OCI-M1 (cell line): ENCODE measurements around the gene DARS1.

Source experiments
- DNase-seq: peaks from one replicate; lab custom pipeline; 2025; lab: John Stamatoyannopoulos, UW

The DARS1 gene

GRCh38 chr2:136015699-136016098, 30.3 kb upstream of the DARS1 start:
- DNase-seq: no peak

DNA sequence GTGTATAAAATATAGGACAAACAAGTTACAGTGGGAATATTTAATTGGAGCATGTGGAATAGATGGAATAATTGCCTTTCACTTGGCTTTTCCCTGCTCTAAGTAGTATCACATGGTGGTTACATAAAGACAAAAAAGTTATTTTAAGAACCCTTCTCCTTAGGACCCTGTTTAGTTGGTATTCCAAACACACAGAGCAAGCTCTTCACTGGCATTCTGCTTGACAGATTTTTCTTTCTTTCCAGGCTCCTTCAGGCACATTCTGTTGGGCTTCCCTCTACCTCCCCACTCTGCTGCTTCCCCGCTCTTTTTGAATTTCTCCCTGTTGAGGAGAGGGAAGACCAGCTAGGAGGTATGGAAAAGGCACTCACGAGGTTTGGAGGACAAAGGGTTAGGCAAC, 29.0 kb upstream of the DARS1 start:
- no peak for DNase-seq

- no peak for DNase-seq
Measured at GRCh38 chr2:136013955-136014354, 28.5 kb upstream of the DARS1 start.

DNA sequence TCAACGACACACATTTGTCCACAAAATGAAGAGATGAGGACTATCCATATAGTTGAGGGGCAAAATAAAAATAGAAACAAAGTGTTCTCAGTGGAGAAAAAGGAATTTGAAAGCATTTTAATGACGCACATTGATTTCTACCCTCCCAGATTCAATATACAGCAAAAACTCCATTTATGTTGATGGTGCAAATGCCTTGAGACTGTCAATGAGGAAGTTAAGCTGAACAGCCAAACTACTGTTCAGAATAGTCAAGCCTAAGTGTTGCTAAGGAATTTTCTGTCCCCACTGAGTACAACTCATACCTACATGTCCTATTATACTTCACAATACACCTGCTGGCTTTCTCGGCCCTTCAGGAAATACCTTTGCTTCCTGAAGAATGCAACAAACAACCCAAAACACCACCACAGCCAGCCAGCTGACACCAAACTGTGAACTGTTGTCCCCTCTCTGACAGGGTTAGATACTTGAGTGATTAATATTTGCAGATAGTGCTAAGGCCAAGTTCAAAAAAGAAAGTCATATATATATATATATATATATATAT, 27.8 kb upstream of the DARS1 start:
- no peak for DNase-seq

GRCh38 chr2:136012315-136012714, 26.9 kb upstream of the DARS1 start:
- DNase-seq: no peak

DNA sequence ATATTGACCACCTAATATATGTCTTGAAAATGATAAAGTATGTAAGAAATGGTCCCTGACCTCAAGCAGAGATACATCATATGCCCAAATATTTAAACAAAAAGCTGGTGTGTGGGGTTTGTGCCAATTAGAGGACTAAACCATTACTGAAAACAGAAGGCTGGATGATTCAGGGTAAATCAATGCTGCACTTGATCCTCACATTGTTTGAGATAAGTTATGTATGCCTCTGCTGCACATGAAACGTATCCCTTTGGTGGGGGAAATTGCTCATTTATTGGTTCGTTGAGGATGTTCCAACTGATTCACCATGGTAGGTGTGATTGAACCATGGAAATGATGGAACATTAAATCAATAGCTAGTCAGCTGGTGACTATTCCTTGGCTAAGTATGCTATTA, 24.7 kb upstream of the DARS1 start:
- no peak for DNase-seq

DNA sequence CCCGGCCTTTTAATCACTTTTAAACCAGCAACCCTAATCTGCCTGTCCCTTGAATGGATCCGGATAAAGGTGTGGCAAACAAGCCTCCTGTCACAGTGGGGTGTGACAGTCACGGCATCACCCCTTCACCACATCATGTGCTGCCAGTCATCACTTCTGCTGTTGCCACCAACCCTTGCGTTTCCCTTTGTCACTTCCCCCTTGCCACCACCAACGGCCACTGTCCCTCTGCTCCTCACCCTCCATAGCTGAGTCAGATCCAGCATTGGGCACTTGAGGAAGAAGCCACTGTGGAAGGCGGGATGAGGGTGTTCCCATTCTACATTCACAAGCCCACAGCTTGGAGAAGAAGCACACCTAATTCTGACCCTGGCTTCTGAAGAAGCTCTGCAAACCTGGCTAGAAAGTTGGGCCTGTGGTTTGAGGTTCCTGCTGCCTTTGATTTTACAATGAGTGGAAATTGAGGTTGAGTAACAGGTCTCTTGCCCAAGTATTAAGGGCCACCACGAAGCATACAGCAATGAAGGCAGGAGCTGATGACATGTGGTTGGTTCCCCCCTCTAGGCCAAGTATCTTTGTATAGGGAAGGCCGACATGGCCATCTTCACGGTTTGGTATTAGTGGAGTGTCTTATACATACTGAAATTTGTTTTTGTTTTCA, 22.9 kb upstream of the DARS1 start:
- peak; percentile 22 for DNase-seq

- DNase-seq: no peak
Measured at GRCh38 chr2:136006658-136007057, 21.2 kb upstream of the DARS1 start.

DNA sequence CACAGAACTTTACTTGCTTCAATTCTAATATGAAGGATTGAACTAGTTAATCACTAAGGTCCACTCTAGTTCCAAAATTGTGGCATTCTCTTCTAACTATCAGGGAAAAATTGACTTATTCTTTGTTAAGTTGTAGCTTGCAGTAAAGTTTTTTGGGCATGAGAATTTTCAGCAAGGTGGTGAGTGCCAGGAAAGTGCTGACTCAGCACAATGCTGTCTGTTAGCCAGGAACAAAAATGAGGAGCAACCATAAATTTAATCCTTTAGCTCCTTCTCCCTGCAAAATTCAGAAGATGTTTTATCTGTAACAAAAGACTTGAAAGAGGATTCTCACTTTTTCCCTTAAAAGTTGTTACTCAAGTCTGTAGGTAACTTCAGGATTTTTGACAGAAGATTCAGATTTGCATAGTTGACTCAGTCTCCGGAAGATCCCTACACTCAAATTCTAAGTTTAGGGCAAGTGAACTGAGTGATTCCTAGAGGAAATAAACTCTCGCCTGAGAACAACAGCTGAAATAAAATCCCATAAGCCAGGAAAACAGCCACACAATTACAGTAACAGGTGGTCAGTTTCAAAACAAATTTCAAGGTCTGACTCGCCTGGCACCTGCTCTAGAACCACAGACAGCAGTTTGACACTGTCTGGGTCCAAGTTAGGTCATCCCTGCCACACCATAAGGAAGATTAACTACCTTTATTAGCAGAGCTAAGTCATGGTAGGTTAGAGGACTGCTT, 20.2 kb upstream of the DARS1 start:
- DNase-seq: no peak

DNA sequence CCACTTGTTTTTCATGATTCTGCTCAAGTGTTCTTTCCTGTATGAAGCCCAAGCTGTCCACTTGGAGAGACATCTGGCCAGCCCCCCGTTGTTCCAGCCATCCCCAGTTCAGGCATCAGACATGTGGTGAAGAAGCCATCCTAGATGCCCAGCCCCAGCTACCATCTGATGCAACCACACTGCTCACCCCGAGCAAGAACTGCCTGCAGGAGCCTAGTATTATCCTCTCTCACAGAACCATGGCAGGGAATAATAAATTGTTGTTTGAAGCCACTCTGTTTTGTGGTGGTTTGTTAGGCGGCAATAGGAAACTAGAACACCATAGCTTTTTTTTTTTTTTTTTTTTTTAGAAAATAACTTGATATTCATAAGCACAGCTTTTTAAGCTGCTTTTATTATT, 19.5 kb upstream of the DARS1 start:
- DNase-seq: no peak

- no peak for DNase-seq
Measured at GRCh38 chr2:136001131-136001530, 15.7 kb upstream of the DARS1 start.

GRCh38 chr2:136000502-136000901, 15.1 kb upstream of the DARS1 start:
- no peak for DNase-seq

DNA sequence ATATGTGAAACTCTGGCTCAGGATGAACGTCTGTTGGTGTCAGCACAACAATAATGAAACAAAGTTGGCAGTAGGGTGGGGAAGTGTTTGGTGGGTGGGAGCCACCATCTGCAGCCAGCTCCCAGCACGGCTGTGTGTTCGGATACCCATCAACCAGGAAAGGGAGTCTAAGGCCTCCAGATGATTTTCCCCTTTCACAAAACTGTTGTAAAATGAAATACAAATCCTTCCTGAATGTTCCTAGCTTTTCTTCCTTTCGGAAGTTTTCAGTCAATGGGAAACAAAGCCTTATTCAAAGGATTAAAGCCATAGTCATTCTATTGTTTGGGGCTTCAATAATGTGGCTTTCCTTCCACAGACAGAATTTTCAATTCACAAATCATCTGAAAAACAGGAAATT, 14.5 kb upstream of the DARS1 start:
- no peak for DNase-seq

DNA sequence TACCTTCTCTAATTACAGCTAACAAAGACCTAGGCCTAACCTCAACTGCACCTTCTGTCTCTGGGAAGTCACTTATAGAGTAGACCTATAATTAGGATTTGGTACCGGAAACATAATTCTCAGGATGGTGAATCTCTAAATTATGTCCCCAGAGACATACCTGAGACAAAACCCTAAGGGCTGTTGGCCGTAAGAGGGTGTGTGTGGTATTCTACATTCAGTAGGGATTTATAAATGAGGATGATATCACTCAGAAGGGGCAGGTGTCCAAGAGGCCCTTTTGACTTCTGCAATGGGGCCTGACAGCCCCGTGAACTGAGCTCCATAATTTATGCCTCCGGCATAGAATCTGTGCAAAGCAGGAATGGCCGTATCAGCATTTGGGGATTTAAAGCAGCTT, 13.5 kb upstream of the DARS1 start:
- no peak for DNase-seq

GRCh38 chr2:135997380-135997779, 12.0 kb upstream of the DARS1 start:
- DNase-seq: no peak

DNA sequence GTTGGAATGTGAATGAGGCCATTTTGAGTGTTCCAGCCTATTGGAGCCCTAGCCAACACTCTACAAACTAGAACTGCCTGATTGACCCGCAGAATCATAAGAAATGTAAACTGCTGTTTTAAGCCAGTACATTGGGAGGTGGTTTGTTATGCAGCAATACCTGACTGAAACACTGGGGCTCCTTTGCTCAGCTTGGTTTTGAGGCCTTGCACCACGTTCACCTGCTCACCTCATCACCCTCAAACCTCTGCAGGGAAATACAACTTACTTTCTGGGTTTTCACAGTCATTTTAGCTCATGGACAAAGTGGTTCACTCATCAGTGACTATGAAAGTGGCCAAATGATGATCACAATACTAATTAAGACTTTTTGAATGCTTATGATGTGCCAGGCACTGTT, 10.9 kb upstream of the DARS1 start:
- no peak for DNase-seq

DNA sequence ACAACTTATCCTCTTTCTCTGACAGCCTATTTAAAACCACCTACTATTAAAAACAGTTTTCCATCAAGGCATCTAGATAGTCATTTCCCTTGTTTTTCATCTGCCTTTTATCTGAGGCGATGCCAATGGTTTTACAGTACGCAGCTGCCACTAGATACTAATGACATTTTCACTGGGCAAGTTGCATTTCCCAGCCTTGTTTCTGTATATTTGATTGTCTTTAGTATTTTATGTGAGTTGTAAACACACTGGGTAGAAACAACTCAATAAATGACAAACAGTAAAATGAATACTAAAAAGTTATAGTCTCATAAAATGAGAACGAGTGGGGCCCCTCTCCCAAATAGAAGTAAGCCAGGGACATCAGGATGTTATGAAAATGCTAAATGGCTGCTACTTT, 8.9 kb upstream of the DARS1 start:
- no peak for DNase-seq

DNA sequence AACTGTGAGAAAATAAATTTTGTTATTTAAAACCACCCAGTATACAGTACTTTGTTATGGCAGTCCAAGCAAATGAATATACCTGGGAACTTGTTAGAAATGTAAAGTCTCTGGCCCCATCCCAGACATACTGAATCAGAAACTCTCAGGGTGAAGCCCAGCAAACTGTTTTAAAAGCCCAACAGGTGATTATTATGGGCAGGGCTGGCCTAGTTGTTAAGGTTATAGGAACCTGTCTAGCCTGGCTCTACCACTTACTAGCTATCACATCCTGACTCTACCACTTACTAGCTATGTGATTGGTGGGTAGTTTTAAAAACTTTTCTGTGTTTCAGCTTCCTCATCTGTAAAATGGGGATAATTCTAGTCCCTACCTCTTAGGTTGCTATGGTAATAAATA, 8.0 kb upstream of the DARS1 start:
- DNase-seq: no peak

DNA sequence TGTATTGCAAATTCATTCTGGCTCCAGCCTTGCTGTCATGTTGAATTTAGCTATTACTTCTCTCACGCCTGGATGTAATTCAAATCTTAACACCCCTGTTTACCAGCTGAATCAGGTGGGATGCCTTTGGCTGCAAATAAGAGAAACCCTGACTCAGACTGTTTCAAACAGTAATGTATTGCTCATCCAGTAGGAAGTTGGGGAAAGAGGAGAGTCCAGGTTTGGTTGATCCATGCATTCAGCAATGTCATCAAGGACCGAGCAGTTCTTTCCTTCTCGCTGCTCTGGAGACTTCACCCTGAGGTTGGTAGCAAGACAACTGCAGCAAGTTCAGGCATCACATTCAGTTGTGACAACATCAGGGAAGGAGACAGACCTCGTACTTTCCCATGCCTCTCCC, 6.4 kb upstream of the DARS1 start:
- DNase-seq: no peak

GRCh38 chr2:135987441-135987840, 2.0 kb upstream of the DARS1 start:
- no peak for DNase-seq

- DNase-seq: no peak
Measured at GRCh38 chr2:135986507-135986906, 1.1 kb upstream of the DARS1 start.

- DNase-seq: no peak
Measured at GRCh38 chr2:135985826-135986393, 484 bp upstream of the DARS1 start.
